NCI-H345 (cell line): ENCODE measurements around the gene CDH23.

Experiments
- DNase-seq: peaks from one replicate; lab custom pipeline; 2025; lab: John Stamatoyannopoulos, UW

Gene CDH23

GRCh38 chr10:71799608-71800453 is 403.1 kb downstream of the CDH23 start:
- no peak for DNase-seq

GRCh38 chr10:71801361-71801760 is 404.6 kb downstream of the CDH23 start:
- no peak for DNase-seq

GRCh38 chr10:71802235-71802634 is 405.5 kb downstream of the CDH23 start:
- no peak for DNase-seq

GRCh38 chr10:71802715-71803488 is 406.2 kb downstream of the CDH23 start:
- DNase-seq: no peak

- no peak for DNase-seq
Observed at GRCh38 chr10:71804077-71804476, 407.4 kb downstream of the CDH23 start.

GRCh38 chr10:71805776-71806703 is 409.3 kb downstream of the CDH23 start:
- peak; percentile 5 for DNase-seq

- DNase-seq: no peak
Observed at GRCh38 chr10:71806704-71807556, 410.2 kb downstream of the CDH23 start.

GRCh38 chr10:71807557-71808510 is 411.1 kb downstream of the CDH23 start:
- DNase-seq: no peak

- no peak for DNase-seq
Observed at GRCh38 chr10:71809628-71810027, 412.9 kb downstream of the CDH23 start.

GRCh38 chr10:71810048-71810750 is 413.5 kb downstream of the CDH23 start:
- DNase-seq: no peak

- no peak for DNase-seq
Observed at GRCh38 chr10:71811351-71811750, 414.6 kb downstream of the CDH23 start.

- DNase-seq: peak; percentile 7
Observed at GRCh38 chr10:71812016-71812912, 415.5 kb downstream of the CDH23 start.

- DNase-seq: no peak
Observed at GRCh38 chr10:71812913-71813590, 416.3 kb downstream of the CDH23 start.

- DNase-seq: no peak
Observed at GRCh38 chr10:71814922-71815411, 418.2 kb downstream of the CDH23 start.

- DNase-seq: no peak
Observed at GRCh38 chr10:71815515-71816130, 418.9 kb downstream of the CDH23 start.

GRCh38 chr10:71816421-71816851 is 419.7 kb downstream of the CDH23 start:
- no peak for DNase-seq
